HepG2 (cell line): ENCODE data around the gene C18orf63. TPM values are rescaled to one million over a fixed set of nuclear protein-coding genes. Genes with fewer than 3 reads are reported as not detected.

ENCODE experiments used
- ATF1 ChIP-seq: IDR thresholded peaks from 2 replicates; pipeline ENCODE4 v1.6.1; 2016; ENCODE audit warnings: mild to moderate bottlenecking, control low read depth
- ATF7-NPFF ChIP-seq: sonication (generic); formaldehyde crosslinking; IDR thresholded peaks from 2 replicates; pipeline ENCODE4 v1.8.1; 2023; ENCODE audit warnings: mild to moderate bottlenecking, low read depth, missing genetic modification reagents, moderate library complexity
- CAMTA2 ChIP-seq: sonication (generic); formaldehyde crosslinking; IDR thresholded peaks from 2 replicates; pipeline ENCODE4 v1.4.0; 2020; ENCODE audit warnings: mild to moderate bottlenecking, missing genetic modification reagents, borderline replicate concordance
- DMAP1 ChIP-seq: IDR thresholded peaks from 2 replicates; pipeline ENCODE4 v1.6.1; 2016
- FIP1L1 ChIP-seq: fragments of 200-400 bp; formaldehyde crosslinking; IDR thresholded peaks from 2 replicates; pipeline ENCODE4 v1.6.1; 2018; ENCODE audit warnings: low read depth, mild to moderate bottlenecking, low read length, moderate library complexity, borderline replicate concordance; ENCODE audit not compliant: insufficient read depth
- FOSL1 ChIP-seq: sonication (generic); formaldehyde crosslinking; IDR thresholded peaks from 2 replicates; pipeline ENCODE4 v1.9.0; 2021; ENCODE audit warnings: missing genetic modification reagents, borderline replicate concordance
- FOXM1 ChIP-seq: sonication (generic); formaldehyde crosslinking; IDR thresholded peaks from 2 replicates; pipeline ENCODE4 v1.5.0; 2020; ENCODE audit warnings: missing genetic modification reagents
- HDAC1 ChIP-seq: sonication (generic); formaldehyde crosslinking; IDR thresholded peaks from 2 replicates; pipeline ENCODE4 v1.5.1; 2020; ENCODE audit warnings: mild to moderate bottlenecking, missing genetic modification reagents
- HES4 ChIP-seq: sonication (generic); formaldehyde crosslinking; IDR thresholded peaks from 2 replicates; pipeline ENCODE4 v1.9.0; 2021; ENCODE audit warnings: mild to moderate bottlenecking, missing genetic modification reagents, borderline replicate concordance
- HNF1A ChIP-seq, 2 experiments: sonication (generic) in 1 of 2; formaldehyde crosslinking in 1 of 2; IDR thresholded peaks; 2 replicates each; pipeline versions ENCODE4 v1.4.0 to v1.6.1; 2016 to 2020; ENCODE audit warnings: borderline replicate concordance in 1 of 2, low read depth in 1 of 2, mild to moderate bottlenecking in 1 of 2, missing genetic modification reagents in 1 of 2
- IRX3 ChIP-seq: sonication (generic); formaldehyde crosslinking; IDR thresholded peaks from 2 replicates; pipeline ENCODE4 v1.8.1; 2023; ENCODE audit warnings: mild to moderate bottlenecking, low read depth, missing genetic modification reagents, borderline replicate concordance
- KLF11 ChIP-seq: IDR thresholded peaks from 2 replicates; pipeline ENCODE4 v1.6.1; 2016; ENCODE audit warnings: missing compliant biosample characterization
- MTF1 ChIP-seq: sonication (generic); formaldehyde crosslinking; IDR thresholded peaks from 2 replicates; pipeline ENCODE4 v1.5.0; 2020; ENCODE audit warnings: missing genetic modification reagents
- NRL ChIP-seq: sonication (generic); formaldehyde crosslinking; IDR thresholded peaks from 2 replicates; pipeline ENCODE4 v1.5.0; 2020; ENCODE audit warnings: missing genetic modification reagents, mild to moderate bottlenecking, moderate library complexity, borderline replicate concordance
- RFXANK ChIP-seq: IDR thresholded peaks from 2 replicates; pipeline ENCODE4 v1.6.1; 2016
- SKI ChIP-seq: fragments of 450-650 bp; IDR thresholded peaks from one replicate; pipeline ENCODE4 v1.6.1; 2018; ENCODE audit warnings: mild to moderate bottlenecking; ENCODE audit not compliant: partially characterized antibody
- SNAPC2 ChIP-seq: sonication (generic); formaldehyde crosslinking; IDR thresholded peaks from 2 replicates; pipeline ENCODE4 v1.8.1; 2022; ENCODE audit warnings: mild to moderate bottlenecking, missing genetic modification reagents
- SOX6 ChIP-seq, 2 experiments: fragments of 450-650 bp in 1 of 2; sonication (generic) in 1 of 2; formaldehyde crosslinking in 1 of 2; IDR thresholded peaks; 2 replicates each; pipeline versions ENCODE4 v1.4.0 to v1.6.1; 2017 to 2020; ENCODE audit warnings: antibody characterized with exemption in 1 of 2, mild to moderate bottlenecking in 1 of 2, missing genetic modification reagents in 1 of 2
- STAT5B ChIP-seq: sonication (generic); formaldehyde crosslinking; IDR thresholded peaks from 2 replicates; pipeline ENCODE4 v1.4.0; 2020; ENCODE audit warnings: missing genetic modification reagents
- TBX2 ChIP-seq: sonication (generic); formaldehyde crosslinking; IDR thresholded peaks from 2 replicates; pipeline ENCODE4 v1.5.0; 2020; ENCODE audit warnings: missing genetic modification reagents, mild to moderate bottlenecking, borderline replicate concordance
- TBX3 ChIP-seq: fragments of 450-650 bp; IDR thresholded peaks from 2 replicates; pipeline ENCODE4 v1.6.1; 2017; ENCODE audit warnings: antibody characterized with exemption, mild to moderate bottlenecking, inconsistent platforms, borderline replicate concordance
- TEAD2 ChIP-seq: sonication (generic); formaldehyde crosslinking; IDR thresholded peaks from 2 replicates; pipeline ENCODE4 v1.9.0; 2021; ENCODE audit warnings: missing genetic modification reagents
- TRIM24 ChIP-seq: sonication (generic); formaldehyde crosslinking; IDR thresholded peaks from 2 replicates; pipeline ENCODE4 v1.8.0; 2022; ENCODE audit warnings: mild to moderate bottlenecking, missing genetic modification reagents
- ZFAT ChIP-seq: sonication (generic); formaldehyde crosslinking; conservative IDR thresholded peaks from 2 replicates; pipeline ENCODE4 v1.8.1; 2023; ENCODE audit warnings: missing genetic modification reagents, inconsistent platforms
- ZNF292 ChIP-seq: sonication (generic); formaldehyde crosslinking; IDR thresholded peaks from 2 replicates; pipeline ENCODE4 v1.8.1; 2022; ENCODE audit warnings: mild to moderate bottlenecking, low read depth, missing genetic modification reagents, borderline replicate concordance
- ZNF772 ChIP-seq: sonication (generic); formaldehyde crosslinking; IDR thresholded peaks from 2 replicates; pipeline ENCODE4 v1.5.0; 2020; ENCODE audit warnings: mild to moderate bottlenecking, missing genetic modification reagents
- ZSCAN29 ChIP-seq: sonication (generic); formaldehyde crosslinking; conservative IDR thresholded peaks from 2 replicates; pipeline ENCODE4 v1.4.0; 2020; ENCODE audit warnings: mild to moderate bottlenecking, missing genetic modification reagents
- polyA plus RNA-seq, 8 experiments: library from polyadenylated mRNA; depleted of rRNA in 3 of 8; stranded (reverse) in 7 of 8; unstranded in 1 of 8; fragments of >200 nt; fragmentation: Illumina TruSeq in 4 of 8; extraction: Trizol in 4 of 8; gene quantifications; 2 replicates each; pipeline versions ENCODE4 v1.2.1 to v1.2.3, GENCODE V29; 2011 to 2016; ENCODE audit warnings: low read depth in 4 of 8, missing spikeins in 1 of 8, mixed read lengths in 1 of 8; ENCODE audit not compliant: insufficient read depth in 1 of 8
- total RNA-seq, 5 experiments: library from RNA; depleted of rRNA; stranded (reverse); fragments of >200 nt; fragmentation: Illumina TruSeq; extraction: Trizol; gene quantifications; 2 replicates each; pipeline ENCODE4 v1.2.3, GENCODE V29; 2016; ENCODE audit warnings: low read depth in 1 of 5

Gene C18orf63
- total and polyA plus RNA-seq, 2 of the 13 experiments (the other 11 are each of a cell fraction or from before 2014, with no cell fraction given): 0.01 TPM; not detected in 1

- no peak for TF ChIP-seq FOXM1 (CRISPR knock-in tag)
- TF ChIP-seq MTF1 (CRISPR knock-in tag): no peak
- TF ChIP-seq KLF11 (CRISPR knock-in tag): no peak
- no peak for TF ChIP-seq ZFAT
- TF ChIP-seq IRX3: 0 out of 2 replicates have a peak, but pooled peaks have one; percentile 9
- TF ChIP-seq NRL (CRISPR knock-in tag): 0 out of 2 replicates have a peak, but pooled peaks have one; percentile 17
- TF ChIP-seq ZSCAN29: peak; percentile 74; the same call in 1 of the 2 replicates
- peak; percentile 60; the same call in 1 of the 2 replicates for TF ChIP-seq ZNF292 (CRISPR knock-in tag)
- TF ChIP-seq SNAPC2 (CRISPR knock-in tag): no peak
- TF ChIP-seq TBX2 (CRISPR knock-in tag): peak; percentile 85
- peak; percentile 89 for TF ChIP-seq HNF1A (IDR thresholded peaks at IDR 0.05; ENCODE audit: low read depth)
- TF ChIP-seq HNF1A (CRISPR knock-in tag; IDR thresholded peaks at IDR 0.05; ENCODE audit: borderline replicate concordance): peak; percentile 98
- peak; percentile 43 for TF ChIP-seq ATF1 (CRISPR knock-in tag)
- no peak for TF ChIP-seq TEAD2 (CRISPR knock-in tag)
- 0 out of 2 replicates have a peak, but pooled peaks have one; percentile 29 for TF ChIP-seq ATF7-NPFF (CRISPR knock-in tag)
- TF ChIP-seq TRIM24 (CRISPR knock-in tag): no peak; the same call in 1 of the 2 replicates
- no peak for TF ChIP-seq HES4 (CRISPR knock-in tag)
- TF ChIP-seq CAMTA2 (CRISPR knock-in tag): no peak
- TF ChIP-seq SOX6 (IDR thresholded peaks at IDR 0.05): no peak
- TF ChIP-seq SOX6 (CRISPR knock-in tag; IDR thresholded peaks at IDR 0.05): peak; percentile 79
- peak; percentile 53; the same call in 1 of the 2 replicates for TF ChIP-seq RFXANK (CRISPR knock-in tag)
- TF ChIP-seq ZNF772 (CRISPR knock-in tag): 0 out of 2 replicates have a peak, but pooled peaks have one; percentile 65
- no peak for TF ChIP-seq SKI
- TF ChIP-seq HDAC1 (CRISPR knock-in tag): peak; percentile 82
- TF ChIP-seq FIP1L1: no peak
- TF ChIP-seq STAT5B (CRISPR knock-in tag): no peak
- no peak for TF ChIP-seq FOSL1
- no peak; the same call in 1 of the 2 replicates for TF ChIP-seq TBX3
- peak; percentile 36; the same call in 1 of the 2 replicates for TF ChIP-seq DMAP1 (CRISPR knock-in tag)
These were observed 23.7 kb upstream of the C18orf63 start, which contains the start of gene CYB5A (continued) for GRCh38 chr18:74291771-74292540.
